DND-41 (cell line): Measurements from ENCODE around the gene SETBP1.

Source experiments
- ATAC-seq: fragments of 200-7000 bp; cut with Tn5 transposase; 3 replicates; pipeline ENCODE4 v1.9.1; 2021; ENCODE audit warnings: low read depth; ENCODE audit not compliant: insufficient read depth
- DNase-seq: peaks from one replicate; pipeline ENCODE4 v3.0.0-alpha.2; 2020
- H2AFZ ChIP-seq: 2 replicates; pipeline ENCODE4 v1.6.0; 2012; ENCODE audit warnings: low read depth, low read length
- H3K27ac ChIP-seq: 2 replicates; pipeline ENCODE4 v1.5.1; 2012; ENCODE audit warnings: low read length, inconsistent platforms
- H3K27me3 ChIP-seq: fragments of 200-600 bp; sonication (generic); 2 replicates; pipeline ENCODE4 v1.6.0; 2012; ENCODE audit warnings: low read length, mild to moderate bottlenecking, inconsistent platforms; ENCODE audit not compliant: insufficient read depth, poor library complexity
- H3K36me3 ChIP-seq: 2 replicates; pipeline ENCODE4 v1.5.1; 2012; ENCODE audit warnings: low read length, inconsistent platforms; ENCODE audit not compliant: insufficient read depth
- H3K4me1 ChIP-seq: 2 replicates; pipeline ENCODE4 v1.5.1; 2012; ENCODE audit warnings: mild to moderate bottlenecking, low read length; ENCODE audit not compliant: insufficient read depth
- H3K4me2 ChIP-seq: 2 replicates; pipeline ENCODE4 v1.6.0; 2012; ENCODE audit warnings: mild to moderate bottlenecking, moderate library complexity, low read length, inconsistent platforms; ENCODE audit not compliant: insufficient read depth
- H3K4me3 ChIP-seq, 2 experiments: fragments of 200-600 bp in 1 of 2; shearing (Covaris generic) in 1 of 2; 2 replicates each; pipeline ENCODE4 v1.5.1; 2012 to 2016; ENCODE audit warnings: inconsistent platforms in 2 of 2, low read length in 2 of 2, mild to moderate bottlenecking in 2 of 2, low read depth in 1 of 2, moderate library complexity in 1 of 2
- H3K79me2 ChIP-seq: 2 replicates; pipeline ENCODE4 v1.6.0; 2012; ENCODE audit warnings: low read length, inconsistent platforms; ENCODE audit not compliant: insufficient read depth
- H3K9ac ChIP-seq: 2 replicates; pipeline ENCODE4 v1.6.0; 2012; ENCODE audit warnings: low read depth, mild to moderate bottlenecking, inconsistent platforms, low read length, moderate library complexity
- H3K9me3 ChIP-seq: 2 replicates; pipeline ENCODE4 v1.5.1; 2012; ENCODE audit warnings: low read length, moderate library complexity, mild to moderate bottlenecking, inconsistent platforms; ENCODE audit not compliant: insufficient read depth, severe bottlenecking
- H4K20me1 ChIP-seq: 2 replicates; pipeline ENCODE4 v1.6.0; 2012; ENCODE audit warnings: low read length; ENCODE audit not compliant: insufficient read depth
- CTCF ChIP-seq: IDR thresholded peaks from 2 replicates; pipeline ENCODE4 v1.5.1; 2012; ENCODE audit warnings: borderline replicate concordance, low read length, moderate library complexity, mild to moderate bottlenecking; ENCODE audit not compliant: poor library complexity, severe bottlenecking; ENCODE audit errors: extremely low read depth
- EZH2 ChIP-seq: IDR thresholded peaks from 3 replicates; pipeline ENCODE4 v1.6.1; 2012; ENCODE audit warnings: borderline replicate concordance, low read depth, mild to moderate bottlenecking, moderate library complexity, low read length, inconsistent platforms; ENCODE audit not compliant: severe bottlenecking

The SETBP1 gene

GRCh38 chr18:44884431-44884830, 203.7 kb downstream of the SETBP1 start:
- Histone ChIP-seq H3K9me3 (no peaks in the 10 kb centered on the region), H3K79me2 (no peaks in the 10 kb centered on the region), H3K4me2 (no peak overlapping the region), H3K27ac (no peak overlapping the region), H3K4me1 (no peaks in the 10 kb centered on the region), H4K20me1 (no peaks in the 10 kb centered on the region), H3K9ac (no peak overlapping the region), H3K4me3 (no peak overlapping the region), H3K27me3 (no peaks in the 10 kb centered on the region), H3K36me3 (no peaks in the 10 kb centered on the region), H2AFZ (no peak overlapping the region)
- ATAC-seq (no peak), DNase-seq (no peak)
- no peak for TF ChIP-seq CTCF
- TF ChIP-seq EZH2 = no peak

- Histone ChIP-seq H3K27me3 (no peaks in the 10 kb centered on the region), H4K20me1 (no peaks in the 10 kb centered on the region), H2AFZ (no peak overlapping the region), H3K9me3 (no peaks in the 10 kb centered on the region), H3K36me3 (no peaks in the 10 kb centered on the region), H3K79me2 (no peaks in the 10 kb centered on the region), H3K27ac (no peak overlapping the region), H3K4me2 (no peak overlapping the region), H3K9ac (no peak overlapping the region), H3K4me3 (no peak overlapping the region), H3K4me1 (no peaks in the 10 kb centered on the region)
- TF ChIP-seq EZH2 (no peak), CTCF (no peak)
- ATAC-seq (no peak), DNase-seq (no peak)
Observed at GRCh38 chr18:44885507-44885906, 204.8 kb downstream of the SETBP1 start.

- Histone ChIP-seq H2AFZ (no peak overlapping the region), H3K9me3 (peaks cover 7% of the 10 kb centered on the region), H3K9ac (no peak overlapping the region), H3K79me2 (no peaks in the 10 kb centered on the region), H3K4me1 (no peaks in the 10 kb centered on the region), H3K27ac (no peak overlapping the region), H4K20me1 (no peaks in the 10 kb centered on the region), H3K4me2 (no peak overlapping the region), H3K27me3 (no peaks in the 10 kb centered on the region), H3K4me3 (no peak overlapping the region), H3K36me3 (no peaks in the 10 kb centered on the region; the same call in 1 of the 2 replicates)
- DNase-seq (no peak), ATAC-seq (no peak)
- TF ChIP-seq CTCF (no peak), EZH2 (no peak)
Observed at GRCh38 chr18:44887227-44887631, 206.5 kb downstream of the SETBP1 start.

- DNase-seq (no peak), ATAC-seq (no peak)
- no peaks in the 10 kb centered on the region for H4K20me1 ChIP-seq
- no peaks in the 10 kb centered on the region for H3K4me1 ChIP-seq
- no peak overlapping the region for H2AFZ ChIP-seq
- H3K9ac ChIP-seq = no peak overlapping the region
- H3K27ac ChIP-seq = no peak overlapping the region
- no peaks in the 10 kb centered on the region; the same call in 1 of the 2 replicates for H3K36me3 ChIP-seq
- peaks cover 7% of the 10 kb centered on the region for H3K9me3 ChIP-seq
- no peaks in the 10 kb centered on the region for H3K79me2 ChIP-seq
- no peaks in the 10 kb centered on the region for H3K27me3 ChIP-seq
- H3K4me2 ChIP-seq = no peak overlapping the region
- no peak overlapping the region for H3K4me3 ChIP-seq
- TF ChIP-seq EZH2 (no peak), CTCF (no peak)
Observed at GRCh38 chr18:44889111-44889510, 208.4 kb downstream of the SETBP1 start.
